Activated naive CD8-positive, alpha-beta T cell treated with anti-CD3 and anti-CD28 coated beads, Interleukin-2, amount 50 U/mL, for 24 hours (primary cell): Measurements from ENCODE around the gene TBC1D9.
"Not testable (repeated sequence)": the region's sequence is repeated elsewhere in the genome, so short reads cannot be mapped to it uniquely, and the experiment has no call there.

Experiments used
- ATAC-seq: fragments of 150-1000 bp; cut with Tn5 transposase; one replicate; pipeline ENCODE4 v1.10.0; 2021
- DNase-seq: peaks from one replicate; pipeline ENCODE4 v3.0.0; 2021
- H3K27ac Mint-ChIP-seq: one replicate; pipeline ENCODE4 v1.8.0; 2021; ENCODE audit warnings: mild to moderate bottlenecking, mixed read lengths
- H3K27me3 Mint-ChIP-seq: one replicate; pipeline ENCODE4 v1.8.0; 2021; ENCODE audit warnings: mixed read lengths
- H3K36me3 Mint-ChIP-seq: one replicate; pipeline ENCODE4 v1.8.0; 2021; ENCODE audit warnings: low read depth, mixed read lengths
- H3K4me1 Mint-ChIP-seq: one replicate; pipeline ENCODE4 v1.8.0; 2021; ENCODE audit warnings: mixed read lengths
- H3K4me3 Mint-ChIP-seq: one replicate; pipeline ENCODE4 v1.8.0; 2021; ENCODE audit warnings: mild to moderate bottlenecking, moderate library complexity, mixed read lengths
- H3K9me3 Mint-ChIP-seq: one replicate; pipeline ENCODE4 v1.8.0; 2021; ENCODE audit warnings: mixed read lengths

Gene TBC1D9

DNA sequence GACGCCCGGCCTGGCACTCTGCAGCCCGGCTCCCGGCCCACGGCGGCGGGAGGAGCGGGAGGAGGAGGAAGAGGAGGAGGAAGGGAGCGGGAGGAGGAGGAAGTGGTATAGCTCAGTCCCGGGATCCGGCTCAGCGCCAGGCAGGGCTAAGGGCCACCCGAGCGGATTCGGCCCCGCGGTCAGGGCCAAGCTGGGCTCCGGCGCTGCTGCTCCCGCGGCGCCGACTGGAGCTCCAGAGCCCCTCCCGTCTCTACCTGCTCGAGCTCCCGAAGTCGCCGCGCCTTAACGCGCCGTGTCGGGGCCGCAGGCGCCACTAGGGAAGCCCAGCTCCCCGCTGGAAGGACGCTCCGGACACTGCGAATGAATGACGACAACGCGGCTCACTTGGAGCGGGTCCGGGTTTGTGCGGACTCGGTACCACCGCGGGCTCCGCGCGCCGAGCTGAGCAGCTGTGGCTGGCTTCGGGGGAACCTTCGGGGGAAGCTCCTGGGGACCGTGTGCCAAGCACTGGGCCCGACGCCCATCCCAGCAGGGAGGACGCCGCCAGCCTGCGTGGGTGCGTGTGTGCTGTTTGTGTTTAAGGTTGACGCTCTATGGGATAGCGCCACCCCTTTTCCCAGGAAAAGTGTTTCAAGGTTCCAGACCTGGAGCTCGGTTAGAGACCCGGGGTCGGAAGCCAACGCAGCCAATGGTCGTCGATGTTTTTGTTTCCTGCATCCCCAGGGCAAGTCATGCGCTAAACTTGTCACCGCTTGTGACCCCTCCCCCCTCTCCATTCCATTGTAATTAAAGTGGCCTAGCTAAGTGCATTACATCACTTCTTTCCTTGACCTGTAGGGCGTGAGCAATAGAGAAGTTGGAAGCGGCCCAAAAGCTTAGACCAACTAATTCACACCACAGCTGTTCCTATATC, at the start of gene TBC1D9:
Gene TBC1D9, minus strand, starts transcription at position 67 of the 913 bp plus-strand sequence. CDS start 340 bp downstream, outside the sequence.
- peak; percentile 41 for ATAC-seq
- peak within 1 kb of the TSS; percentile 23 for H3K27ac Mint-ChIP-seq
- H3K4me1 Mint-ChIP-seq: peaks cover 12% of the 10 kb centered on the region

GRCh38 chr4:140805293-140805692, 49.1 kb upstream of the TBC1D9 start:
- H3K4me3 Mint-ChIP-seq: no peak overlapping the region
- H3K27ac Mint-ChIP-seq: no peak overlapping the region
- no peaks in the 10 kb centered on the region for H3K36me3 Mint-ChIP-seq
- no peak for ATAC-seq
- H3K4me1 Mint-ChIP-seq: peaks cover 12% of the 10 kb centered on the region
- no peaks in the 10 kb centered on the region for H3K9me3 Mint-ChIP-seq
- H3K27me3 Mint-ChIP-seq: peaks cover 3% of the 10 kb centered on the region
- DNase-seq: no peak

More for the DNA sequence above, at the start of gene TBC1D9:
- DNase-seq: peak; percentile 21
- Mint-ChIP-seq H3K4me3 (peak within 1 kb of the TSS; percentile 67), H3K36me3 (no peaks in the 10 kb centered on the region), H3K27me3 (peaks cover 47% of the 10 kb centered on the region), H3K9me3 (no peaks in the 10 kb centered on the region)

- DNase-seq (no peak), ATAC-seq (no peak)
- Mint-ChIP-seq H3K9me3 (no peaks in the 10 kb centered on the region), H3K4me1 (peaks cover 11% of the 10 kb centered on the region), H3K4me3 (no peak overlapping the region), H3K36me3 (no peaks in the 10 kb centered on the region), H3K27me3 (peaks cover 1% of the 10 kb centered on the region), H3K27ac (no peak overlapping the region)
These were observed 46.4 kb upstream of the TBC1D9 start for GRCh38 chr4:140802591-140802990.

- no peaks in the 10 kb centered on the region for H3K36me3 Mint-ChIP-seq
- ATAC-seq (no peak), DNase-seq (no peak)
- H3K4me3 Mint-ChIP-seq: no peak overlapping the region
- H3K9me3 Mint-ChIP-seq: no peaks in the 10 kb centered on the region
- peaks cover 1% of the 10 kb centered on the region for H3K27me3 Mint-ChIP-seq
- H3K27ac Mint-ChIP-seq: no peak overlapping the region
- H3K4me1 Mint-ChIP-seq: peaks cover 7% of the 10 kb centered on the region
These were observed 44.5 kb upstream of the TBC1D9 start for GRCh38 chr4:140800666-140801065.

DNA sequence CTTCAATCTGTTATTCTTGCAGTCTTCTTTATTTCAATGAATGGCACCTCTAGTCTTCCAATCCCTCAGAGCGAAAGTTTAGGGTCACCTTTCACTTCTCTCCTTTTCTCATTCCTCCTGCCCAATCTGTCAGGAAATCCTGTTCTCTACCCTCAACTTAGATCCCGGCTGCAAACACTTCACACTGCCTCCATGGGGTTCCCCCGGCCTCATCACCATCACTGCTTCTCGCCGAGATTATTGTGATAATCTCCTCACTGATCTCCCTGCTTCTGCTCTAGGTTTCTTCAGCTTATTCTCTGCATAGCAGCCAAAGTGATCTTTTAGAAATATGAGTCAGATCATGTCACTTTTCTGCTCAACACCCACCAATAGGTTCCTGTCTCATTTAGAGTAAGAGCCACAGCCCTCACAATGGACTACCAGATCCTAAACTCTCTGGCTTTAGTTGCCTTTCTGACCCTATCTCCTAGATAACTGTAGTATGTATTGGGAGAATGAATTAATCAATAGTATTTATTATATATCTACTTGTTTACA, 43.6 kb upstream of the TBC1D9 start:
- H3K9me3 Mint-ChIP-seq: no peaks in the 10 kb centered on the region
- ATAC-seq (no peak), DNase-seq (no peak)
- H3K4me1 Mint-ChIP-seq: peaks cover 7% of the 10 kb centered on the region
- peaks cover 1% of the 10 kb centered on the region for H3K27me3 Mint-ChIP-seq
- H3K27ac Mint-ChIP-seq: no peak overlapping the region
- no peak overlapping the region for H3K4me3 Mint-ChIP-seq
- no peaks in the 10 kb centered on the region for H3K36me3 Mint-ChIP-seq

DNA sequence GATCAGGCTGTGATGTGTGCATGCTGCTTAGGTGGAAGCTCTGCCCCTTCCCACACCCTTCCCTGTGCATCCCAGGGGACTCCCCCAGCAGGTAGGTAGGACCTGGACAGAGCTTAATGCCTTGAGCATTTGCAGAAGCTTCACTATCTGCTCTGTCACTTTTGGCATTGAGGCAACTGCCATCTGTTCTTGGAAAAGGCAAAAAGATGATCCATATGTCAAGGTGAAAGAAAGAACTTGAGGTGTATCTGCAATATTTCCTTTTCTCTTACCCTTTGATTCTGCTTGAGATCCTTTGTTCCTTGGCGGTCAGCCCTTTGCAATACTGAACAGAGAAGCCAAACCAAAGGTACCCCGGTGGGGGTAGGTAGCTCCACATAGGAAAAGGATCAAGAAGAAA, 37.1 kb upstream of the TBC1D9 start:
- no peak for DNase-seq
- Mint-ChIP-seq H3K27me3 (peaks cover 2% of the 10 kb centered on the region), H3K36me3 (no peaks in the 10 kb centered on the region), H3K9me3 (peaks cover 7% of the 10 kb centered on the region), H3K27ac (no peak overlapping the region), H3K4me3 (no peak overlapping the region), H3K4me1 (peaks cover 6% of the 10 kb centered on the region)
- ATAC-seq: no peak

DNA sequence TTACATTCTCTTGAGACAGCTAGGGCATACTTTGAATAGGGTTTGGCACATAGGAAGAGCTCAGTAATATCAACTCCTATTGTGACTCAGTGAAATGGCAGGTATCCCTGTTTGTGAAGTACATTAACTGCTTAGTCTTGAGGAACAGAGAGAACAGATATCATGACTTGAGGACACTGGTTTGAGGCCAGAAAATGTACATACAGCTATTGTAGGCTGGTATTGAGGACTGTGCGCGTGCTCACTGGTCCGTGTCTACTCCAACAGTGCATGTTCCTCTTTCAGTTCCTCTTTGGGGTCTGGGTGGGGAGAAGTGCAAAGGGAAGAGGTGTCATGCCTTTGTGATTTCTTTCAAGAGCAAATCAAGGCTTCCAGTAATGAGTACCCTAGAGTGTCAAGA, 34.6 kb upstream of the TBC1D9 start:
- Mint-ChIP-seq H3K27me3 (peaks cover 2% of the 10 kb centered on the region), H3K4me1 (peaks cover 6% of the 10 kb centered on the region), H3K36me3 (no peaks in the 10 kb centered on the region), H3K9me3 (peaks cover 11% of the 10 kb centered on the region), H3K27ac (no peak overlapping the region), H3K4me3 (no peak overlapping the region)
- ATAC-seq (peak; percentile 61), DNase-seq (peak; percentile 22)

GRCh38 chr4:140790171-140790570, 34.0 kb upstream of the TBC1D9 start:
- no peak overlapping the region for H3K4me3 Mint-ChIP-seq
- no peaks in the 10 kb centered on the region for H3K36me3 Mint-ChIP-seq
- no peak overlapping the region for H3K27ac Mint-ChIP-seq
- H3K9me3 Mint-ChIP-seq: peaks cover 11% of the 10 kb centered on the region
- ATAC-seq (no peak), DNase-seq (no peak)
- H3K27me3 Mint-ChIP-seq: peaks cover 2% of the 10 kb centered on the region
- H3K4me1 Mint-ChIP-seq: peaks cover 6% of the 10 kb centered on the region

GRCh38 chr4:140789759-140790158, 33.6 kb upstream of the TBC1D9 start:
- peaks cover 6% of the 10 kb centered on the region for H3K4me1 Mint-ChIP-seq
- no peak overlapping the region for H3K4me3 Mint-ChIP-seq
- no peak overlapping the region for H3K27ac Mint-ChIP-seq
- peaks cover 11% of the 10 kb centered on the region for H3K9me3 Mint-ChIP-seq
- ATAC-seq (no peak), DNase-seq (no peak)
- H3K27me3 Mint-ChIP-seq: peaks cover 2% of the 10 kb centered on the region
- H3K36me3 Mint-ChIP-seq: no peaks in the 10 kb centered on the region

DNA sequence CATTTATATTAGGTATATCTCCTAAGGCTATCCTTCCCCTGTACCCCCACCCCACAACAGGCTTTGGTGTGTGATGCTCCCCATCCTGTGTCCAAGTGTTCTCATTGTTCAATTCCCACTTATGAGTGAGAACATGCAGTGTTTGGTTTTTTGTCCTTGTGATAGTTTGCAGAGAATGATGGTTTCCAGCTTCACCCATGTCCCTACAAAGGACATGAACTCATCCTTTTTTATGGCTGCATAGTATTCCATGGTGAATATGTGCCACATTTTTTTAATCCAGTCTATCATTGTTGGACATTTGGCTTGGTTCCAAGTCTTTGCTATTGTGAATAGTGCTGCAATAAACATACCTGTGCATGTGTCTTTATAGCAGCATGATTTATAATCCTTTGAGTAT, 26.6 kb upstream of the TBC1D9 start:
- H3K27ac Mint-ChIP-seq, H3K9me3 Mint-ChIP-seq: not testable (repeated sequence)

DNA sequence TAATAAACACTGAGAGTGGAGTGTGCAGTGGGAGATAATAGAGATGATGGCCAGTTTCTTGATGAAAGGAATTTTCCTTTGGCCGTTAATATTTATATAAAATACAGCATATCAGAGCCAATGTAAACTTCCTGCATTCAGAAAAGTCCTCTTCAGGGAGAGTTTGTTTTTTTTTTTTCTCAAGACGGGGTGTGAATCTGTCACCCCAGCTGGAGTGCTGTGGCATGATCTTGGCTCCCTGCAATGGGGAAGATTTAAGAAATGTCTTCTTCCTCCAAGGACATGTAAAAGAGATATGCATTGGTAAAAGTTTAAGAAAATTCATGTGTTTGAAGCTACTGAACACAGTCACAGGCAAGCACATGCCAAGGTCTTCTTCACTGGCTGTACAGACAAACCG, 25.4 kb upstream of the TBC1D9 start:
- Mint-ChIP-seq H3K4me3 (no peak overlapping the region), H3K27ac (no peak overlapping the region), H3K4me1 (no peaks in the 10 kb centered on the region), H3K36me3 (no peaks in the 10 kb centered on the region), H3K9me3 (no peaks in the 10 kb centered on the region), H3K27me3 (no peaks in the 10 kb centered on the region)
- DNase-seq: no peak
- ATAC-seq: no peak

More for the DNA sequence above, 26.6 kb upstream of the TBC1D9 start:
- H3K27me3 Mint-ChIP-seq, H3K4me3 Mint-ChIP-seq, ATAC-seq, H3K4me1 Mint-ChIP-seq, H3K36me3 Mint-ChIP-seq, DNase-seq: not testable (repeated sequence)

- no peaks in the 10 kb centered on the region for H3K9me3 Mint-ChIP-seq
- no peaks in the 10 kb centered on the region for H3K27me3 Mint-ChIP-seq
- no peak overlapping the region for H3K4me3 Mint-ChIP-seq
- H3K4me1 Mint-ChIP-seq: no peaks in the 10 kb centered on the region
- H3K36me3 Mint-ChIP-seq: no peaks in the 10 kb centered on the region
- ATAC-seq (no peak), DNase-seq (no peak)
- H3K27ac Mint-ChIP-seq: no peak overlapping the region
These were observed 21.7 kb upstream of the TBC1D9 start for GRCh38 chr4:140777894-140778293.

- Mint-ChIP-seq H3K9me3 (no peaks in the 10 kb centered on the region), H3K4me1 (no peaks in the 10 kb centered on the region), H3K27me3 (no peaks in the 10 kb centered on the region), H3K4me3 (no peak overlapping the region), H3K36me3 (no peaks in the 10 kb centered on the region), H3K27ac (no peak overlapping the region)
- DNase-seq (no peak), ATAC-seq (no peak)
These were observed 21.2 kb upstream of the TBC1D9 start for GRCh38 chr4:140777386-140777785.

- ATAC-seq (no peak), DNase-seq (no peak)
- Mint-ChIP-seq H3K4me1 (no peaks in the 10 kb centered on the region), H3K27me3 (no peaks in the 10 kb centered on the region), H3K4me3 (no peak overlapping the region), H3K36me3 (no peaks in the 10 kb centered on the region), H3K9me3 (no peaks in the 10 kb centered on the region), H3K27ac (no peak overlapping the region)
These were observed 20.4 kb upstream of the TBC1D9 start for GRCh38 chr4:140776556-140776955.

DNA sequence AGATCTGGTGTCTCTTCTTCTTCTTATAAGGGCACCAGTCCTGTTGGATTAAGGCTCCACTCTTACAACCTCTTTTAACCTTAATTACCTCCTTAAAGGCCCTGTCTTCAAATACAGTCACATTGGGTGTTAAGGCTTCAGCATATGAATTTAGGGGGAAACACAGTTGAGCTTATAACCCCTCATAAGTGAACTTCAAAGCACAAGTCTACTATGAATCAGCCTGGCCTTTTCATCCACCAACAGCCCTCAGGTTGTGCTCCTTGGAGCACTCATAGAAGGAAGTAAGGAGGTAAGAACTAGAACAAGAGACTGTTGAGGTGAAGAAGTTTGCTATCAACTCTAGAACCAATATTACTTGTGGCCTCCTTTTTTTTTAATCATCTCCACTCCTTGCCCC, 18.8 kb upstream of the TBC1D9 start:
- Mint-ChIP-seq H3K27ac (no peak overlapping the region), H3K9me3 (no peaks in the 10 kb centered on the region), H3K27me3 (no peaks in the 10 kb centered on the region), H3K4me3 (no peak overlapping the region), H3K36me3 (no peaks in the 10 kb centered on the region), H3K4me1 (no peaks in the 10 kb centered on the region)
- DNase-seq (no peak), ATAC-seq (no peak)
